Endodermal cell (in vitro differentiated cells): ENCODE measurements around the gene NUDT5. TPM values are rescaled to one million over a fixed set of nuclear protein-coding genes. Genes with fewer than 3 reads are reported as not detected.

Experiments
- DNase-seq: peaks from one replicate; pipeline ENCODE4 v3.0.0-alpha.2; 2017
- H3K27ac ChIP-seq: 2 replicates; pipeline ENCODE4 v1.5.1; 2013; ENCODE audit warnings: mild to moderate bottlenecking, low read depth, low read length, moderate library complexity
- H3K27me3 ChIP-seq: 2 replicates; pipeline ENCODE4 v1.6.1; 2013; ENCODE audit warnings: mild to moderate bottlenecking, low read length, moderate library complexity; ENCODE audit not compliant: insufficient read depth, control insufficient read depth, poor library complexity, severe bottlenecking
- H3K36me3 ChIP-seq: 2 replicates; pipeline ENCODE4 v1.7.0; 2013; ENCODE audit warnings: mild to moderate bottlenecking, low read length, moderate library complexity; ENCODE audit not compliant: control insufficient read depth, insufficient read depth
- H3K4me1 ChIP-seq: one replicate; pipeline ENCODE4 v1.7.0; 2013; ENCODE audit warnings: low read length; ENCODE audit not compliant: control insufficient read depth, insufficient read depth
- H3K4me3 ChIP-seq: 2 replicates; pipeline ENCODE4 v1.5.1; 2013; ENCODE audit warnings: mild to moderate bottlenecking, low read length, moderate library complexity
- H3K9ac ChIP-seq: 2 replicates; pipeline ENCODE4 v1.6.1; 2013; ENCODE audit warnings: mild to moderate bottlenecking, low read length, moderate library complexity; ENCODE audit not compliant: poor library complexity, severe bottlenecking; ENCODE audit errors: extremely low read depth
- H3K9me3 ChIP-seq: 2 replicates; pipeline ENCODE4 v1.6.1; 2013; ENCODE audit warnings: mild to moderate bottlenecking, low read length, moderate library complexity; ENCODE audit not compliant: control insufficient read depth
- H3K27ac Mint-ChIP-seq: 2 replicates; pipeline ENCODE4 v1.8.0; 2020; ENCODE audit warnings: mixed read lengths
- H3K27me3 Mint-ChIP-seq: 2 replicates; pipeline ENCODE4 v1.8.0; 2021; ENCODE audit warnings: mild to moderate bottlenecking, mixed read lengths; ENCODE audit not compliant: insufficient read depth
- H3K36me3 Mint-ChIP-seq: 2 replicates; pipeline ENCODE4 v1.8.0; 2020; ENCODE audit warnings: low read depth, mixed read lengths
- H3K4me1 Mint-ChIP-seq: 2 replicates; pipeline ENCODE4 v1.8.0; 2020; ENCODE audit warnings: mixed read lengths
- H3K4me3 Mint-ChIP-seq: 2 replicates; pipeline ENCODE4 v1.8.0; 2020; ENCODE audit warnings: mild to moderate bottlenecking, moderate library complexity, mixed read lengths
- H3K9me3 Mint-ChIP-seq: 2 replicates; pipeline ENCODE4 v1.8.0; 2020; ENCODE audit warnings: mild to moderate bottlenecking, mixed read lengths
- WGBS, 2 experiments: methylation state at CpG; one replicate each; pipeline versions ENCODE4 v1.1.5 to v1.1.7; 2013; ENCODE audit warnings: missing lambda C conversion rate in 2 of 2, mixed read lengths in 1 of 2; ENCODE audit not compliant: insufficient coverage in 1 of 2, insufficient read length in 1 of 2; 5-methylcytosine and 5-hydroxymethylcytosine counted together
- long read RNA-seq, 4 experiments: library from polyadenylated mRNA in 2 of 4; library from RNA in 1 of 4; library from capped mRNA in 1 of 4; stranded (forward) in 3 of 4; unstranded in 1 of 4; transcript quantifications; one replicate each; pipeline ENCODE4 v2.0.0, GENCODE V29; 2020 to 2021; ENCODE audit warnings: inconsistent platforms in 1 of 4
- polyA plus RNA-seq, 2 experiments: library from polyadenylated mRNA; stranded (reverse); fragments of 50-300 nt; gene quantifications; one replicate each; pipeline ENCODE4 v1.2.3, GENCODE V29; 2013
- total RNA-seq, 2 donors: library from RNA; stranded (reverse); fragmentation: NEBNext Ultra II Directional in 1 of 2; extraction: Animal tissue kit (Norgen Biotek cat#: 25700) in 1 of 2; gene quantifications; 2 replicates in 1 of 2; 3 replicates in 1 of 2; pipeline ENCODE4 v1.2.1, GENCODE V29; 2021
- TF ChIP-seq, protein P1 (sequence below): fragments of 200-600 bp; sonication (generic); conservative IDR thresholded peaks from 2 replicates; pipeline ENCODE4 v1.5.0; 2021; ENCODE audit warnings: antibody characterized with exemption, mild to moderate bottlenecking

Gene NUDT5
- total RNA-seq, result 10 to 100 TPM; 88.7 to 93.9 TPM
- 89.2 TPM for polyA plus RNA-seq (2013, experiment 1 of 2)
- 81.8 TPM for polyA plus RNA-seq (2013, experiment 2 of 2)
- long read RNA-seq, experiment 1, partial matches to known transcripts, result 7 of 52 reads
- long read RNA-seq, experiment 1, other reads (novel, unspliced or antisense), result 45 of 52 reads
- long read RNA-seq, experiment 2, partial matches to known transcripts, result 4 of 21 reads
- long read RNA-seq, experiment 2, other reads (novel, unspliced or antisense), result 17 of 21 reads
- long read RNA-seq, experiment 3, partial matches to known transcripts, result 12 of 27 reads
- long read RNA-seq, experiment 3, other reads (novel, unspliced or antisense), result 14 of 27 reads
- long read RNA-seq, experiment 4, partial matches to known transcripts, result 3 of 29 reads
- long read RNA-seq, experiment 4, other reads (novel, unspliced or antisense), result 26 of 29 reads

DNA sequence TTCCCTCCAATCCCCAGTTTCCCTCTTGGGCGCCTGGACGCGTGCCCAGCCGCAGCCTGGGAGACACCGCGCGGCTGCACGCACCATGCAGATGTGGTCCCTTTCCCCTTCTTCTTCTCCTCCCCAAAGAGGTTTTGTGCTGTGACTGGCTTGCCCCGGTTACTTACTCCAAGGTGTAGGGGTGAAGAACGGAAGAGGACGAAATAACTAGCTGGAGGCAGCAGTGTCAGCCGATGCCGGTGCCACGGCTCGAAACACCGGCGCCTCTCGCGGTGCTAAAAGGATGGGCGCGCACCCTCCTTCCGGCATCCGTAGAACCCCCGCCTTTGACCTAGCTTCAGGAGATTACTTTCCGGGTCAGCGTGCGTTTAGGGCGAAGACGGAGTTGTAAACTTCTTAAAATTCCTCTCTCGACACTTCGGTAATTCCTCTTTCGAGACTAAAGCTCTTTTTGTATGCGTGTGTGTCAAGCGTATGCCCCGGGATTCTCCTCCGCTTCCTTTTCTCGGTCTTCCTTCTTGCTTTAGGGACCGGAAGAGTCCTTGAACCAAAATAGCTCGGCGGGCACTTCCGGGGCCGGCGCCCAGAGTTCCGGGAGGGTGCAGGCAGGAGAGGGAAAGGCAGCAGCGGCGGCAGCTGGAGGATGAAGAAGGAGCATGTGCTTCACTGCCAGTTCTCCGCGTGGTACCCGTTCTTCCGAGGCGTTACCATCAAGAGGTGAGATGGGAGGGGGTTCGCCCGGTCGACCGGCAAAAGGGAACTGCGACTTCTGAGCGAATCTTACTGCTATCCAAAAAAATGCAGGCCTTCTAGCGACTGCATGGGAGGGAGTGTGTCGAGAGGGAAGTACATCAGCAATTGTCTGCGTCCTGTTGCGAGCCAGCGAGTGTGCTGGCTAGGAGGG is at the start of gene NUDT5, which contains the start of gene CDC123:
Gene NUDT5 (minus strand): TSS at position 289 of the 904 bp plus-strand sequence. CDS start 9,600 bp downstream, outside the sequence.
Gene CDC123 (plus strand): TSS at position 586 of the 904 bp plus-strand sequence. CDS start 58 bp downstream, at position 644.
- H3K4me3 ChIP-seq, result peak within 1 kb of the TSS; percentile 98
- peak within 1 kb of the TSS; percentile 96 for H3K27ac Mint-ChIP-seq
- 0% methylated on average over 37 to 62 of the region's 62 CpGs for WGBS, 2 experiments
- TF ChIP-seq, protein P1, sequence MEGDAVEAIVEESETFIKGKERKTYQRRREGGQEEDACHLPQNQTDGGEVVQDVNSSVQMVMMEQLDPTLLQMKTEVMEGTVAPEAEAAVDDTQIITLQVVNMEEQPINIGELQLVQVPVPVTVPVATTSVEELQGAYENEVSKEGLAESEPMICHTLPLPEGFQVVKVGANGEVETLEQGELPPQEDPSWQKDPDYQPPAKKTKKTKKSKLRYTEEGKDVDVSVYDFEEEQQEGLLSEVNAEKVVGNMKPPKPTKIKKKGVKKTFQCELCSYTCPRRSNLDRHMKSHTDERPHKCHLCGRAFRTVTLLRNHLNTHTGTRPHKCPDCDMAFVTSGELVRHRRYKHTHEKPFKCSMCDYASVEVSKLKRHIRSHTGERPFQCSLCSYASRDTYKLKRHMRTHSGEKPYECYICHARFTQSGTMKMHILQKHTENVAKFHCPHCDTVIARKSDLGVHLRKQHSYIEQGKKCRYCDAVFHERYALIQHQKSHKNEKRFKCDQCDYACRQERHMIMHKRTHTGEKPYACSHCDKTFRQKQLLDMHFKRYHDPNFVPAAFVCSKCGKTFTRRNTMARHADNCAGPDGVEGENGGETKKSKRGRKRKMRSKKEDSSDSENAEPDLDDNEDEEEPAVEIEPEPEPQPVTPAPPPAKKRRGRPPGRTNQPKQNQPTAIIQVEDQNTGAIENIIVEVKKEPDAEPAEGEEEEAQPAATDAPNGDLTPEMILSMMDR, result peak; percentile 10
- peak within 1 kb of the TSS; percentile 33 for H3K27ac ChIP-seq
- H3K9me3 ChIP-seq, result no peaks in the 10 kb centered on the region
- H3K9ac ChIP-seq, result peak within 1 kb of the TSS; percentile 81
- peak within 1 kb of the TSS; percentile 88 for H3K4me3 Mint-ChIP-seq
- H3K36me3 Mint-ChIP-seq, result peaks cover 19% of the 10 kb centered on the region
- H3K27me3 ChIP-seq, result no peaks in the 10 kb centered on the region
- no peaks in the 10 kb centered on the region for H3K9me3 Mint-ChIP-seq
- no peaks in the 10 kb centered on the region for H3K27me3 Mint-ChIP-seq
- H3K4me1 ChIP-seq, result no peaks in the 10 kb centered on the region
- peaks cover 11% of the 10 kb centered on the region for H3K4me1 Mint-ChIP-seq
- H3K36me3 ChIP-seq, result peaks cover 29% of the 10 kb centered on the region
- DNase-seq, result peak; percentile 96

GRCh38 chr10:12243864-12244620 is 48.4 kb upstream of the NUDT5 start:
- WGBS, 2 experiments, result 94 to 96% methylated on average over 14 to 18 of the region's 18 CpGs
- TF ChIP-seq, protein P1, result no peak
- no peak overlapping the region for H3K4me3 Mint-ChIP-seq

More at GRCh38 chr10:12243864-12244620, 48.4 kb upstream of the NUDT5 start:
- no peaks in the 10 kb centered on the region for H3K4me1 Mint-ChIP-seq
- no peaks in the 10 kb centered on the region for H3K9me3 Mint-ChIP-seq
- H3K27ac Mint-ChIP-seq, result no peak overlapping the region
- Histone ChIP-seq H3K36me3 (peaks cover 60% of the 10 kb centered on the region), H3K4me1 (no peaks in the 10 kb centered on the region), H3K9ac (no peak overlapping the region), H3K27me3 (no peaks in the 10 kb centered on the region), H3K4me3 (no peak overlapping the region), H3K27ac (no peak overlapping the region), H3K9me3 (no peaks in the 10 kb centered on the region)
- H3K36me3 Mint-ChIP-seq, result peaks cover 77% of the 10 kb centered on the region
- DNase-seq, result no peak
- H3K27me3 Mint-ChIP-seq, result no peaks in the 10 kb centered on the region
